Measurements from ENCODE around the gene GSN.

GSN gene

GRCh38 chr9:121232251-121232650 is 35.7 kb upstream of the GSN start:
- H3K27me3 ChIP-seq (replicated peaks; ENCODE audit: control insufficient read depth, insufficient read depth, low read length): no peaks in the 10 kb centered on the region
- TF ChIP-seq, protein P1, sequence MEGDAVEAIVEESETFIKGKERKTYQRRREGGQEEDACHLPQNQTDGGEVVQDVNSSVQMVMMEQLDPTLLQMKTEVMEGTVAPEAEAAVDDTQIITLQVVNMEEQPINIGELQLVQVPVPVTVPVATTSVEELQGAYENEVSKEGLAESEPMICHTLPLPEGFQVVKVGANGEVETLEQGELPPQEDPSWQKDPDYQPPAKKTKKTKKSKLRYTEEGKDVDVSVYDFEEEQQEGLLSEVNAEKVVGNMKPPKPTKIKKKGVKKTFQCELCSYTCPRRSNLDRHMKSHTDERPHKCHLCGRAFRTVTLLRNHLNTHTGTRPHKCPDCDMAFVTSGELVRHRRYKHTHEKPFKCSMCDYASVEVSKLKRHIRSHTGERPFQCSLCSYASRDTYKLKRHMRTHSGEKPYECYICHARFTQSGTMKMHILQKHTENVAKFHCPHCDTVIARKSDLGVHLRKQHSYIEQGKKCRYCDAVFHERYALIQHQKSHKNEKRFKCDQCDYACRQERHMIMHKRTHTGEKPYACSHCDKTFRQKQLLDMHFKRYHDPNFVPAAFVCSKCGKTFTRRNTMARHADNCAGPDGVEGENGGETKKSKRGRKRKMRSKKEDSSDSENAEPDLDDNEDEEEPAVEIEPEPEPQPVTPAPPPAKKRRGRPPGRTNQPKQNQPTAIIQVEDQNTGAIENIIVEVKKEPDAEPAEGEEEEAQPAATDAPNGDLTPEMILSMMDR (IDR thresholded peaks at IDR 0.05; ENCODE audit: insufficient read depth, low read length, poor library complexity, severe bottlenecking): no peak
- H3K4me3 ChIP-seq (replicated peaks; ENCODE audit: low read depth, low read length): no peak overlapping the region
- peaks cover 1% of the 10 kb centered on the region; the same call in 1 of the 2 replicates for H3K36me3 ChIP-seq (ENCODE audit: control insufficient read depth, insufficient read depth, low read length)
- DNase-seq (ENCODE audit: extremely low read depth, insufficient read length): no peak

GRCh38 chr9:121233906-121234831 is 33.8 kb upstream of the GSN start:
- Histone ChIP-seq H3K27me3 (replicated peaks; ENCODE audit: control insufficient read depth, insufficient read depth, low read length) (no peaks in the 10 kb centered on the region), H3K36me3 (ENCODE audit: control insufficient read depth, insufficient read depth, low read length) (peaks cover 1% of the 10 kb centered on the region; the same call in 1 of the 2 replicates), H3K4me3 (replicated peaks; ENCODE audit: low read depth, low read length) (no peak overlapping the region)
- no peak for DNase-seq (ENCODE audit: extremely low read depth, insufficient read length)
- TF ChIP-seq, protein P1 (IDR thresholded peaks at IDR 0.05; ENCODE audit: insufficient read depth, low read length, poor library complexity, severe bottlenecking): no peak

DNA sequence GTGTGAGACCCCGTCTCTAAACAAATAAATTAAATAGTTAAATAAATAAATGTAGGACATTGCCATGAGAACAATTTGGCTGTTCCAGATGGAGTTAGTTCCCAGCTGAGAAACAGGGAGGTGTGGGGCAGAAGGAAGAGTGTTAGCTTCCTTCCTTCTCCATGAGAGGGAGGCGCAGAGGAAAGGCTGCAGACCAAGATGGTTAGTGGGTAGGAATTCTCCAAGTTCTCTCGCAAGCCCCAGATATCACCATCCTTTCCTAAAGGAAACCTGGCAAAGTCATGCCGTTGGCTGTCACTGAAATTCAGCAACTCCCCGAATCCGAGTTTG is 33.2 kb upstream of the GSN start:
- H3K27me3 ChIP-seq (replicated peaks; ENCODE audit: control insufficient read depth, insufficient read depth, low read length): no peaks in the 10 kb centered on the region
- H3K4me3 ChIP-seq (replicated peaks; ENCODE audit: low read depth, low read length): no peak overlapping the region
- peaks cover 1% of the 10 kb centered on the region; the same call in 1 of the 2 replicates for H3K36me3 ChIP-seq (ENCODE audit: control insufficient read depth, insufficient read depth, low read length)
- no peak for DNase-seq (ENCODE audit: extremely low read depth, insufficient read length)
- TF ChIP-seq, protein P1 (IDR thresholded peaks at IDR 0.05; ENCODE audit: insufficient read depth, low read length, poor library complexity, severe bottlenecking): no peak

- Histone ChIP-seq H3K4me3 (replicated peaks; ENCODE audit: low read depth, low read length) (no peak overlapping the region), H3K36me3 (ENCODE audit: control insufficient read depth, insufficient read depth, low read length) (peaks cover 1% of the 10 kb centered on the region; the same call in 1 of the 2 replicates), H3K27me3 (replicated peaks; ENCODE audit: control insufficient read depth, insufficient read depth, low read length) (no peaks in the 10 kb centered on the region)
- TF ChIP-seq, protein P1 (IDR thresholded peaks at IDR 0.05; ENCODE audit: insufficient read depth, low read length, poor library complexity, severe bottlenecking): no peak
- DNase-seq (ENCODE audit: extremely low read depth, insufficient read length): no peak
Observed at GRCh38 chr9:121235512-121235911, 32.5 kb upstream of the GSN start.

GRCh38 chr9:121237916-121238315 is 30.0 kb upstream of the GSN start:
- TF ChIP-seq, protein P1 (IDR thresholded peaks at IDR 0.05; ENCODE audit: insufficient read depth, low read length, poor library complexity, severe bottlenecking): no peak
- Histone ChIP-seq H3K4me3 (replicated peaks; ENCODE audit: low read depth, low read length) (no peak overlapping the region), H3K27me3 (replicated peaks; ENCODE audit: control insufficient read depth, insufficient read depth, low read length) (no peaks in the 10 kb centered on the region), H3K36me3 (ENCODE audit: control insufficient read depth, insufficient read depth, low read length) (no peaks in the 10 kb centered on the region)
- DNase-seq (ENCODE audit: extremely low read depth, insufficient read length): no peak
